ENCODE data around the gene CD7.

CD7 gene

GRCh38 chr17:82320956-82321927, 3.8 kb upstream of the CD7 start:
- DNase-seq (ENCODE audit: low read depth): peak; percentile 45
- 0 out of 2 replicates have a peak overlapping the region, but pooled peaks have one; percentile 4 for H3K4me3 ChIP-seq (ENCODE audit: low read depth, low read length)
- TF ChIP-seq, protein P1, sequence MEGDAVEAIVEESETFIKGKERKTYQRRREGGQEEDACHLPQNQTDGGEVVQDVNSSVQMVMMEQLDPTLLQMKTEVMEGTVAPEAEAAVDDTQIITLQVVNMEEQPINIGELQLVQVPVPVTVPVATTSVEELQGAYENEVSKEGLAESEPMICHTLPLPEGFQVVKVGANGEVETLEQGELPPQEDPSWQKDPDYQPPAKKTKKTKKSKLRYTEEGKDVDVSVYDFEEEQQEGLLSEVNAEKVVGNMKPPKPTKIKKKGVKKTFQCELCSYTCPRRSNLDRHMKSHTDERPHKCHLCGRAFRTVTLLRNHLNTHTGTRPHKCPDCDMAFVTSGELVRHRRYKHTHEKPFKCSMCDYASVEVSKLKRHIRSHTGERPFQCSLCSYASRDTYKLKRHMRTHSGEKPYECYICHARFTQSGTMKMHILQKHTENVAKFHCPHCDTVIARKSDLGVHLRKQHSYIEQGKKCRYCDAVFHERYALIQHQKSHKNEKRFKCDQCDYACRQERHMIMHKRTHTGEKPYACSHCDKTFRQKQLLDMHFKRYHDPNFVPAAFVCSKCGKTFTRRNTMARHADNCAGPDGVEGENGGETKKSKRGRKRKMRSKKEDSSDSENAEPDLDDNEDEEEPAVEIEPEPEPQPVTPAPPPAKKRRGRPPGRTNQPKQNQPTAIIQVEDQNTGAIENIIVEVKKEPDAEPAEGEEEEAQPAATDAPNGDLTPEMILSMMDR (IDR thresholded peaks at IDR 0.05; ENCODE audit: insufficient read depth, low read depth, low read length, missing control alignments): peak; percentile 76

GRCh38 chr17:82320140-82320840, 2.9 kb upstream of the CD7 start:
- TF ChIP-seq, protein P1 (IDR thresholded peaks at IDR 0.05; ENCODE audit: insufficient read depth, low read depth, low read length, missing control alignments): no peak
- no peak overlapping the region for H3K4me3 ChIP-seq (ENCODE audit: low read depth, low read length)
- no peak for DNase-seq (ENCODE audit: low read depth)

- H3K4me3 ChIP-seq (ENCODE audit: low read depth, low read length): no peak overlapping the region
- TF ChIP-seq, protein P1 (IDR thresholded peaks at IDR 0.05; ENCODE audit: insufficient read depth, low read depth, low read length, missing control alignments): no peak
- DNase-seq (ENCODE audit: low read depth): no peak
These were observed 2.2 kb upstream of the CD7 start for GRCh38 chr17:82319619-82320062.

DNA sequence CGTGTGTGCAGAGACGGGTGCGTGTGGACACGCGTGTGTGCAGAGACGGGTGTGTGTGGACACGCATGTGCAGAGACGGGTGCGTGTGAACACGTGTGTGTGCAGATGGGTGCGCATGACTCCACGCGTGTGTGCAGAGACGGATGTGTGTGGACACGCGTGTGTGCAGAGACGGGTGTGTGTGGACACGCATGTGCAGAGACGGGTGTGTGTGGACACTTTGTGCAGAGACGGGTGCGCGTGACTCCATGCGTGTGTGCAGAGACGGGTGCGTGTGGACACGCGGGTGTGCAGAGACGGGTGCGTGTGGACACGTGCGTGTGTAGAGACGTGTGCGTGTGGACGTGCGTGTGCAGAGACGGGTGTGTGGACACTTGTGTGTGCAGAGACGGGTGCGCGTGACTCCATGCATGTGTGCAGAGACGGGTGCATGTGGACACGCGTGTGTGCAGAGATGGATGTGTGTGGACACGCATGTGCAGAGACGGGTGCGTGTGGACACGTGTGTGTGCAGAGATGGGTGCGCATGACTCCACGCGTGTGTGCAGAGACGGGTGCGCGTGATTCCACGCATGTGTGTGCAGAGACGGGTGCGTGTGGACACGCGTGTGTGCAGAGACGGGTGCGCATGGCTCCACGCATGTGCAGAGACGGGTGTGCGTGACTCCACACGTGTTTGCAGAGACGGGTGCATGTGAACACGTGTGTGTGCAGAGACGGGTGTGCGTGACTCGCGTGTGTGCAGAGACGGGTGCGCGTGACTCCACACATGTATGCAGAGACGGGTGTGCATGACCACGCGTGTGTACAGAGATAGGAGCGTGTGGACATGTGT, 1.6 kb upstream of the CD7 start:
- H3K4me3 ChIP-seq (ENCODE audit: low read depth, low read length): no peak overlapping the region
- TF ChIP-seq, protein P1 (IDR thresholded peaks at IDR 0.05; ENCODE audit: insufficient read depth, low read depth, low read length, missing control alignments): no peak
- DNase-seq (ENCODE audit: low read depth): no peak

GRCh38 chr17:82318169-82318498, 726 bp upstream of the CD7 start:
- no peak for DNase-seq (ENCODE audit: low read depth)
- TF ChIP-seq, protein P1 (IDR thresholded peaks at IDR 0.05; ENCODE audit: insufficient read depth, low read depth, low read length, missing control alignments): no peak
- no peak overlapping the region for H3K4me3 ChIP-seq (ENCODE audit: low read depth, low read length)

DNA sequence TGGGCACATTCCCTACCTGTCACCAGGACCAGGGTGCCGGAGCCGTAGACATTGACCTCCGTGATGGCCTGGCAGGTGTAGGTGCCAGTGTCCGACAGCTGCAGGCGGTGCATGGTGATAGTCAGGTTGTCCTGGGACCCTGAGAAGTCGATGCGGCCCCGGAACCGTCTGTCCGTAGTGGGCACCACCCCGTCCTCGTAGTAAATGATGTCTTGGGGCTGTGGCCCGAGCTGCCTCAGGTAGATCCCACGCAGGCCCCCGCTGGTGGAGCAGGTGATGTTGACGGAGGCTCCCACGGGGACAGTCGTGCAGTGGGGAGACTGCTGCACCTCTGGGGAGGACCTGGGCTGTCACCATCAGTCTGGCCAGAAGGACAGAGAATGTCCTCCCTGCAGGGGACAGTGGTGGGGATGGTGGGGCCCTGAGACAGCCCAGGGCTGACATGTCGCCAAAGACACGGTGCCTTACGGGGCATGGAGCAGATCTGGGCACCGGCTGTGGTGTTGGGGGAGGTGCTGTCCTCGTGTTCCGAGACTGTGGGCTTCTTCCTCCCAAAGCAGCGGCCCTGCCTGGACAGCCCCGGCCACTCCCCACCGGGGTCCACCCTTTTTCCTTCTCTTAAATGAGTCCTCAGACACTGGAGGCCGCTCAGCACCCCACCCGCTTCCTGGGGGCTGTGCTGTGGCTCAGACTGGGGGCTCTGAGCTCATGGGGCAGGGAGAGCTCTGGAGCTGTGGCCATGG, 586 bp downstream of the CD7 start:
- H3K4me3 ChIP-seq (ENCODE audit: low read depth, low read length): no peak overlapping the region
- TF ChIP-seq, protein P1 (IDR thresholded peaks at IDR 0.05; ENCODE audit: insufficient read depth, low read depth, low read length, missing control alignments): no peak
- no peak for DNase-seq (ENCODE audit: low read depth)
